HepG2 (cell line): ENCODE data around the gene C11orf58. TPM values are rescaled to one million over a fixed set of nuclear protein-coding genes. Genes with fewer than 3 reads are reported as not detected.

Experiments
- CBX1 ChIP-seq: IDR thresholded peaks from one replicate; pipeline ENCODE4 v1.6.1; 2016; ENCODE audit warnings: antibody characterized with exemption, low read depth
- CBX5 ChIP-seq: sonication (generic); formaldehyde crosslinking; IDR thresholded peaks from 2 replicates; pipeline ENCODE4 v1.4.0; 2020; ENCODE audit warnings: missing genetic modification reagents, borderline replicate concordance
- EP300 ChIP-seq, 3 experiments: sonication (generic) in 1 of 3; formaldehyde crosslinking in 1 of 3; IDR thresholded peaks; 2 replicates each; pipeline versions ENCODE4 v1.5.1 to v1.6.1; 2011 to 2020; ENCODE audit warnings: low read depth in 2 of 3, low read length in 2 of 3, borderline replicate concordance in 1 of 3, improper control_type of control experiment in 1 of 3, mild to moderate bottlenecking in 1 of 3, missing genetic modification reagents in 1 of 3, moderate library complexity in 1 of 3
- ESRRA ChIP-seq: sonication (generic); formaldehyde crosslinking; IDR thresholded peaks from 2 replicates; pipeline ENCODE4 v1.5.1; 2020; ENCODE audit warnings: mild to moderate bottlenecking, low read depth, missing genetic modification reagents
- IRF2 ChIP-seq: IDR thresholded peaks from 2 replicates; pipeline ENCODE4 v1.6.1; 2018; ENCODE audit warnings: missing genetic modification reagents, missing compliant biosample characterization
- MED1 ChIP-seq: sonication (generic); formaldehyde crosslinking; IDR thresholded peaks from 2 replicates; pipeline ENCODE4 v1.4.0; 2020; ENCODE audit warnings: missing genetic modification reagents
- NFE2L1 ChIP-seq: sonication (generic); formaldehyde crosslinking; IDR thresholded peaks from 2 replicates; pipeline ENCODE4 v1.4.0; 2020; ENCODE audit warnings: missing genetic modification reagents, mild to moderate bottlenecking, borderline replicate concordance
- NR2C2 ChIP-seq: sonication (generic); formaldehyde crosslinking; IDR thresholded peaks from 2 replicates; pipeline ENCODE4 v1.4.0; 2020; ENCODE audit warnings: missing genetic modification reagents, mild to moderate bottlenecking, moderate library complexity, borderline replicate concordance
- POGZ ChIP-seq: sonication (generic); formaldehyde crosslinking; IDR thresholded peaks from 2 replicates; pipeline ENCODE4 v1.4.0; 2020; ENCODE audit warnings: mild to moderate bottlenecking, missing genetic modification reagents
- ZBTB33 ChIP-seq: sonication (generic); formaldehyde crosslinking; IDR thresholded peaks from 2 replicates; pipeline ENCODE4 v1.4.0; 2020; ENCODE audit warnings: missing genetic modification reagents
- ZC3H13 ChIP-seq: sonication (generic); formaldehyde crosslinking; IDR thresholded peaks from 2 replicates; pipeline ENCODE4 v1.8.1; 2023; ENCODE audit warnings: mild to moderate bottlenecking, missing genetic modification reagents, moderate library complexity
- ZMYM2 ChIP-seq: sonication (generic); formaldehyde crosslinking; IDR thresholded peaks from 2 replicates; pipeline ENCODE4 v1.8.0; 2022; ENCODE audit warnings: mild to moderate bottlenecking, missing genetic modification reagents
- ZNF17 ChIP-seq: sonication (generic); formaldehyde crosslinking; IDR thresholded peaks from 2 replicates; pipeline ENCODE4 v1.5.0; 2020; ENCODE audit warnings: mild to moderate bottlenecking, missing genetic modification reagents
- ZNF468 ChIP-seq: sonication (generic); formaldehyde crosslinking; IDR thresholded peaks from 2 replicates; pipeline ENCODE4 v1.8.0; 2022; ENCODE audit warnings: mild to moderate bottlenecking, moderate library complexity, missing genetic modification reagents
- ZNF510 ChIP-seq: sonication (generic); formaldehyde crosslinking; IDR thresholded peaks from 2 replicates; pipeline ENCODE4 v1.4.0; 2020; ENCODE audit warnings: low read depth, mild to moderate bottlenecking, missing genetic modification reagents
- ZSCAN21 ChIP-seq: sonication (generic); formaldehyde crosslinking; IDR thresholded peaks from 2 replicates; pipeline ENCODE4 v1.8.0; 2022; ENCODE audit warnings: mild to moderate bottlenecking, missing genetic modification reagents, moderate library complexity, borderline replicate concordance
- ZSCAN31 ChIP-seq: sonication (generic); formaldehyde crosslinking; IDR thresholded peaks from 2 replicates; pipeline ENCODE4 v1.5.0; 2020; ENCODE audit warnings: low read depth, mild to moderate bottlenecking, missing genetic modification reagents
- ZXDC ChIP-seq: sonication (generic); formaldehyde crosslinking; IDR thresholded peaks from 2 replicates; pipeline ENCODE4 v1.5.0; 2020; ENCODE audit warnings: mild to moderate bottlenecking, missing genetic modification reagents
- polyA plus RNA-seq, 8 experiments: library from polyadenylated mRNA; depleted of rRNA in 3 of 8; stranded (reverse) in 7 of 8; unstranded in 1 of 8; fragments of >200 nt; fragmentation: Illumina TruSeq in 4 of 8; extraction: Trizol in 4 of 8; gene quantifications; 2 replicates each; pipeline versions ENCODE4 v1.2.1 to v1.2.3, GENCODE V29; 2011 to 2016; ENCODE audit warnings: low read depth in 4 of 8, missing spikeins in 1 of 8, mixed read lengths in 1 of 8; ENCODE audit not compliant: insufficient read depth in 1 of 8
- total RNA-seq, 5 experiments: library from RNA; depleted of rRNA; stranded (reverse); fragments of >200 nt; fragmentation: Illumina TruSeq; extraction: Trizol; gene quantifications; 2 replicates each; pipeline ENCODE4 v1.2.3, GENCODE V29; 2016; ENCODE audit warnings: low read depth in 1 of 5
- TF ChIP-seq, protein P1 (sequence below): sonication (generic); formaldehyde crosslinking; IDR thresholded peaks from 2 replicates; pipeline ENCODE4 v1.8.1; 2023; ENCODE audit warnings: missing genetic modification reagents, mild to moderate bottlenecking, borderline replicate concordance
- TF ChIP-seq, protein P2 (sequence below): sonication (generic); formaldehyde crosslinking; IDR thresholded peaks from 2 replicates; pipeline ENCODE4 v1.5.0; 2020; ENCODE audit warnings: missing genetic modification reagents
- TF ChIP-seq, protein P3 (sequence below): IDR thresholded peaks from 2 replicates; pipeline ENCODE4 v1.6.1; 2016; ENCODE audit warnings: low read depth, control low read depth

C11orf58 gene
- total and polyA plus RNA-seq, 2 of the 13 experiments (the other 11 are each of a cell fraction or from before 2014, with no cell fraction given), result 83.8 to 167 TPM

DNA sequence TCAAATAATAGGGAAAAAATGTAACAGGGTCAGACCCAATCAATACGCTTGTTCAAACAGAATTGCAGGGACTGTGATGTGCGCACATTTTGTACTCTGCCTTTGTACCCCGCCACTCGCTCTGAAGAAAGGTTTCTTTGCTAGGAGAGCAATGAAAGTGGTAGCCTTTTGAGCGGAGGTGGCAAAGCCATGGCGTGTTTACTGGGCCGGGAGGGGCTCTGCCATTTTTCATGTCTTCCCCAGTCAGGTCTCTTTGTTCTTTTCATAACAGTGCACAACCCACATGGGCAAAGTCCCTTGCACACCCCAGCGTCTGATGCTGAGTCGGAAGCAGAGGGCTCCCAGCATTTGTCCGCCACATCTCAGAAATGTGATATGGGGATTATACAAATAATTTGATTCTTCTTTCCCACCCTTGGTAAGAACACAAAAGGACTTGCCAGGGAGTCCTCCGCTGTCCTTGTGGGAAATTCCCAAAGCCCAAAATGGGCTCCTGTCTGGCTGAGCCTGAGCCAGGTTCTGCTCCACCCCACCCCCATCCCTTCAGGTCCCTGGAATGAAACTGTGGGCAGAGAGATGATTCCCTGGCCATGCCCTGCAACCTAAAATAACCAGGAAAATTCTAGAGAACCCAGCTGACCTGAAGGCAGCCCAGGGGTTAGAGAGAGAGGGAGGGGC lies 36.6 kb downstream of the C11orf58 start (continued):
- TF ChIP-seq ZNF510, result no peak
- TF ChIP-seq ZNF468 (CRISPR knock-in tag), result no peak
- TF ChIP-seq, protein P1, sequence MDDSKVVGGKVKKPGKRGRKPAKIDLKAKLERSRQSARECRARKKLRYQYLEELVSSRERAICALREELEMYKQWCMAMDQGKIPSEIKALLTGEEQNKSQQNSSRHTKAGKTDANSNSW (CRISPR knock-in tag), result no peak
- TF ChIP-seq ZSCAN31 (CRISPR knock-in tag), result peak; percentile 54; the same call in 1 of the 2 replicates
- TF ChIP-seq CBX1, result no peak
- TF ChIP-seq ZNF17 (CRISPR knock-in tag), result no peak
- TF ChIP-seq ZBTB33, result peak; percentile 62; the same call in 1 of the 2 replicates
- TF ChIP-seq IRF2 (CRISPR knock-in tag), result no peak
- TF ChIP-seq NFE2L1 (CRISPR knock-in tag), result no peak
- TF ChIP-seq ZMYM2, result no peak
- no peak for TF ChIP-seq ESRRA (CRISPR knock-in tag)
- TF ChIP-seq EP300 (IDR thresholded peaks at IDR 0.05; ENCODE audit: low read depth in 2 of 2, low read length in 2 of 2), result no peak
- no peak for TF ChIP-seq EP300 (CRISPR knock-in tag; IDR thresholded peaks at IDR 0.05; ENCODE audit: borderline replicate concordance)
- no peak for TF ChIP-seq MED1
- TF ChIP-seq, protein P2, sequence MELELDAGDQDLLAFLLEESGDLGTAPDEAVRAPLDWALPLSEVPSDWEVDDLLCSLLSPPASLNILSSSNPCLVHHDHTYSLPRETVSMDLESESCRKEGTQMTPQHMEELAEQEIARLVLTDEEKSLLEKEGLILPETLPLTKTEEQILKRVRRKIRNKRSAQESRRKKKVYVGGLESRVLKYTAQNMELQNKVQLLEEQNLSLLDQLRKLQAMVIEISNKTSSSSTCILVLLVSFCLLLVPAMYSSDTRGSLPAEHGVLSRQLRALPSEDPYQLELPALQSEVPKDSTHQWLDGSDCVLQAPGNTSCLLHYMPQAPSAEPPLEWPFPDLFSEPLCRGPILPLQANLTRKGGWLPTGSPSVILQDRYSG, result no peak
- peak; percentile 57 for TF ChIP-seq POGZ
- TF ChIP-seq, protein P3, sequence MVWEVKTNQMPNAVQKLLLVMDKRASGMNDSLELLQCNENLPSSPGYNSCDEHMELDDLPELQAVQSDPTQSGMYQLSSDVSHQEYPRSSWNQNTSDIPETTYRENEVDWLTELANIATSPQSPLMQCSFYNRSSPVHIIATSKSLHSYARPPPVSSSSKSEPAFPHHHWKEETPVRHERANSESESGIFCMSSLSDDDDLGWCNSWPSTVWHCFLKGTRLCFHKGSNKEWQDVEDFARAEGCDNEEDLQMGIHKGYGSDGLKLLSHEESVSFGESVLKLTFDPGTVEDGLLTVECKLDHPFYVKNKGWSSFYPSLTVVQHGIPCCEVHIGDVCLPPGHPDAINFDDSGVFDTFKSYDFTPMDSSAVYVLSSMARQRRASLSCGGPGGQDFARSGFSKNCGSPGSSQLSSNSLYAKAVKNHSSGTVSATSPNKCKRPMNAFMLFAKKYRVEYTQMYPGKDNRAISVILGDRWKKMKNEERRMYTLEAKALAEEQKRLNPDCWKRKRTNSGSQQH, result no peak
- no peak for TF ChIP-seq ZXDC (CRISPR knock-in tag)
- no peak for TF ChIP-seq ZSCAN21 (CRISPR knock-in tag)
- no peak for TF ChIP-seq NR2C2 (CRISPR knock-in tag)
- no peak; the same call in 1 of the 2 replicates for TF ChIP-seq ZC3H13 (CRISPR knock-in tag)
- no peak for TF ChIP-seq CBX5 (CRISPR knock-in tag)
